Progenitor cell of endocrine pancreas (in vitro differentiated cells): ENCODE data around the gene CDH23. TPM values are rescaled to one million over a fixed set of nuclear protein-coding genes. Genes with fewer than 3 reads are reported as not detected.

ENCODE experiments used
- DNase-seq: peaks from one replicate; pipeline ENCODE4 v3.0.0; 2021; ENCODE audit warnings: low spot score; ENCODE audit not compliant: unreplicated experiment
- H3K27ac Mint-ChIP-seq: 2 replicates; pipeline ENCODE4 v1.8.0; 2021; ENCODE audit warnings: mild to moderate bottlenecking, moderate library complexity, mixed read lengths
- H3K27me3 Mint-ChIP-seq: 2 replicates; pipeline ENCODE4 v1.8.0; 2021; ENCODE audit warnings: mixed read lengths
- H3K36me3 Mint-ChIP-seq: 2 replicates; pipeline ENCODE4 v1.8.0; 2022; ENCODE audit warnings: mixed read lengths; ENCODE audit not compliant: insufficient read depth
- H3K4me1 Mint-ChIP-seq: 2 replicates; pipeline ENCODE4 v1.8.0; 2021; ENCODE audit warnings: low read depth, mixed read lengths
- H3K4me3 Mint-ChIP-seq: 2 replicates; pipeline ENCODE4 v1.8.0; 2021; ENCODE audit warnings: low read depth, mild to moderate bottlenecking, moderate library complexity, mixed read lengths
- H3K9me3 Mint-ChIP-seq: 2 replicates; pipeline ENCODE4 v1.8.0; 2021; ENCODE audit warnings: low read depth, mixed read lengths
- total RNA-seq: library from RNA; stranded (reverse); gene quantifications from 2 replicates; pipeline ENCODE4 v1.2.1, GENCODE V29; 2021
- TF ChIP-seq, protein P1 (sequence below): fragments of 200-600 bp; sonication (generic); IDR thresholded peaks from one replicate; pipeline ENCODE4 v1.5.0; 2021; ENCODE audit warnings: antibody characterized with exemption, mild to moderate bottlenecking; ENCODE audit not compliant: unreplicated experiment

CDH23 gene
- total RNA-seq, 1 donor from 2014 or later, result 0.43 TPM

DNA sequence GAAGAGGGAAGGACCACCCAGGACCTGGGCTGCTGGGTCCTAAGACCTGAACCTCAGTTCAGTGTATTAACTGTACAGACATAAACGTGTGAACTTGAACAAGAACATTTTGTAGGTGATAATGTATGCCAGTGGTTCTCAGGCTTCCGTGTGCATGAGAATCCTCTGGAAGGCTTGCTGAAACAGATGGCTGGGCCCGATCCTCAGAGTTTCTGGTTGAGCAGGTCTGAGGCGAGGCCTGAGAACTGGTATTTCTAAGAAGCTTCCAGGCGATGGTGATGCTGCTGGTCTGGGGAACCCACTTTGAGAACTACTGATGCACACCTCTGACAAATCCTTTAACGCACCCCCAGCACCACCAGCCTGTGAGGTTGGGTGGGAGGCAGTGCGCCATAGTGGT is 70.4 kb downstream of the CDH23 start:
- no peak overlapping the region for H3K27ac Mint-ChIP-seq
- peaks cover 21% of the 10 kb centered on the region for H3K27me3 Mint-ChIP-seq
- H3K4me1 Mint-ChIP-seq, result no peaks in the 10 kb centered on the region
- no peak overlapping the region for H3K4me3 Mint-ChIP-seq
- H3K9me3 Mint-ChIP-seq, result no peaks in the 10 kb centered on the region
- TF ChIP-seq, protein P1, sequence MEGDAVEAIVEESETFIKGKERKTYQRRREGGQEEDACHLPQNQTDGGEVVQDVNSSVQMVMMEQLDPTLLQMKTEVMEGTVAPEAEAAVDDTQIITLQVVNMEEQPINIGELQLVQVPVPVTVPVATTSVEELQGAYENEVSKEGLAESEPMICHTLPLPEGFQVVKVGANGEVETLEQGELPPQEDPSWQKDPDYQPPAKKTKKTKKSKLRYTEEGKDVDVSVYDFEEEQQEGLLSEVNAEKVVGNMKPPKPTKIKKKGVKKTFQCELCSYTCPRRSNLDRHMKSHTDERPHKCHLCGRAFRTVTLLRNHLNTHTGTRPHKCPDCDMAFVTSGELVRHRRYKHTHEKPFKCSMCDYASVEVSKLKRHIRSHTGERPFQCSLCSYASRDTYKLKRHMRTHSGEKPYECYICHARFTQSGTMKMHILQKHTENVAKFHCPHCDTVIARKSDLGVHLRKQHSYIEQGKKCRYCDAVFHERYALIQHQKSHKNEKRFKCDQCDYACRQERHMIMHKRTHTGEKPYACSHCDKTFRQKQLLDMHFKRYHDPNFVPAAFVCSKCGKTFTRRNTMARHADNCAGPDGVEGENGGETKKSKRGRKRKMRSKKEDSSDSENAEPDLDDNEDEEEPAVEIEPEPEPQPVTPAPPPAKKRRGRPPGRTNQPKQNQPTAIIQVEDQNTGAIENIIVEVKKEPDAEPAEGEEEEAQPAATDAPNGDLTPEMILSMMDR, result no peak
- no peak for DNase-seq
- no peaks in the 10 kb centered on the region for H3K36me3 Mint-ChIP-seq

DNA sequence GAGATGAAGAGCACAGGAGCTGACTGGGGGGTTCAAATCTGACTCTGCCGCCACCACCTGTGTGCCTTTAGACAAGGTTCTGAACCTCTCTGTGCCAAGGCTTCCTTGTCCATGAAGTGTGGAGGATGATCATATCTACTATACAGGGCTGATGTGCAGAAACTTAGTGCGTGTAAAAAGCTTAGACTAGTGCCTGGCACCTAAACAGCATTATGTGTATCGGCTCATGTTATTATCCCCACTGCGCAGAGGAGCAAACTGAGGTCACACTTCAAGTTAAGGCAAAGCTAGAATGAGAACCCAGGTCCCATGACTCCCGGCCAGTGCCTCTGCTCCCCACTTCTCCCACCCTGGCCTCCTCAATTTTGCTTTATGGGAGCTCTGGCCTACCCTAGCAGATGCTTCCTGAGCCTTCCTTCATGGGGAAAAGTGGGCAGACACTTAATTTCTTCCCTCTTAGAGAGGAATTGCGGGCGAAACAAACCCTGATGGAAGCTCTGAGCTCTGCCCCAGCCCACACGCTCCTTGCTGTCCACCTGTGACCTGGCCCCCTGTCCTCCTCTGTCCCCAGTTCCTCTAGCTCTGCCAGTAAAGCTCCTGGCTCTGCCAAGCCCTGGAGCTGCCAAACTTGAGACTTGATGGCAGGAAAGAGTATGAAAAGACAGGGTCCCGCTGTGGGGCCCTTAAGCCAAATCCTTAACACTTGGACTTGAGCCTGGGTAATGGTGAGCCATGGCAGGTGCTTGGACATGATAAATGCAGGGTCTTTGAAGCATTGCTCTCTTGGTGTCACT is 71.0 kb downstream of the CDH23 start:
- Mint-ChIP-seq H3K4me1 (no peaks in the 10 kb centered on the region), H3K27ac (no peak overlapping the region), H3K4me3 (no peak overlapping the region), H3K27me3 (peaks cover 21% of the 10 kb centered on the region), H3K36me3 (no peaks in the 10 kb centered on the region), H3K9me3 (no peaks in the 10 kb centered on the region)
- TF ChIP-seq, protein P1, result no peak
- no peak for DNase-seq

DNA sequence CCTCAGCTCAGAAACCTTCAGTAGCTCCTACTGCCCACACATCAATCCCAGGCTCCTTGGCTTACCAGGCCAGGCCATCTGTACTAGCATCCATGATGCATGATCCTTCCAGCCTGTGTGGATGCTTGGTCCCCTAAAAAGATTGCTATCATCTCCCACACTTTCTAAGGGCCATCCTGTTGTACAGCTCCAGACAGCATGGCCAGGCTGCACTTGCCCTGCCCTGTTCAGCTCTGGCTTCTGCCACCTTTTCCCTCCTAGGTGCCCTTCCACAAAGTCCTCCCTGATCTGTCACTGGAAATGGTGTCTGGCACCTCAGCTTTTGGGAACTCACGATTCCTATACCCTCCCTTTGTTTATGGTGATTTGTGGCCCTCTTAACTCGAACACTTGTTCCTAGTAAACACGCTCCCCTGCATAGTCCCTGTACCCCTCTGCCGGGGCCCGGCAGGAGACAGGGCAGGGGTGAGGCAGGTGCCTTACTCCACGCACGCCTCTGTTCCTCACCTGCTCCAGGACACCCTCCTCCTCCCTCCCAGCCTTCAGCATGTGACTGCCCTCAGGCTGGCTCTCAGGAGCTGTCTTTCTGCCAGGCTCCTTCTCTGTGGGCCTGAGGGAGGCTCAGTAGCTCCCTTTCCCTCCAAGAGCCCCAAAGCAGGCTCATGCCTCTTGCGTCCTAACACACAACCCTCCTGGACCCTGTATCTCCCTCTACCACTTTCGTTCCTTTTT is 71.8 kb downstream of the CDH23 start:
- DNase-seq, result no peak
- Mint-ChIP-seq H3K27ac (no peak overlapping the region), H3K9me3 (no peaks in the 10 kb centered on the region), H3K4me1 (no peaks in the 10 kb centered on the region), H3K27me3 (peaks cover 21% of the 10 kb centered on the region), H3K36me3 (no peaks in the 10 kb centered on the region), H3K4me3 (no peak overlapping the region)
- TF ChIP-seq, protein P1, result no peak

DNA sequence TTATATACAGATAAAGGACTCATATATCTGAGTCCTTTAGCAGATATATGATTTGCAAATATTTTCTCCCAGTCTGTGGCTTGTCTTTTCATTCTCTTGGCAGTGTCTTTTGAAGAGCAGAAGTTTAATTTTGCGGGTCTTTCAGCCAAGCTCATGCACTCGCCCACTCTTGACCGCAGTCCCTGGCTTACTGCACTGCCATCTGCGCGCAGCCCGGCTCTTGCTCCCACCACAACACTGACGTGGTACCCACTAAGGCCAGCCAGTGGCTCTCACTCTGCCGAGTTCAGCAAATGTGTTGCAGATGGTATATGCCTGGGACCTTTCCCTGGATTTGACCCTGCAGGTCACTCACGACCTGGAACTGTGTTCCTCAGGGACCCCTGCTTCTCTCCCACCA is 74.3 kb downstream of the CDH23 start:
- H3K4me3 Mint-ChIP-seq, result no peak overlapping the region
- H3K4me1 Mint-ChIP-seq, result no peaks in the 10 kb centered on the region
- peaks cover 21% of the 10 kb centered on the region for H3K27me3 Mint-ChIP-seq
- H3K36me3 Mint-ChIP-seq, result no peaks in the 10 kb centered on the region
- no peak overlapping the region for H3K27ac Mint-ChIP-seq
- DNase-seq, result no peak
- H3K9me3 Mint-ChIP-seq, result no peaks in the 10 kb centered on the region
- TF ChIP-seq, protein P1, result no peak

DNA sequence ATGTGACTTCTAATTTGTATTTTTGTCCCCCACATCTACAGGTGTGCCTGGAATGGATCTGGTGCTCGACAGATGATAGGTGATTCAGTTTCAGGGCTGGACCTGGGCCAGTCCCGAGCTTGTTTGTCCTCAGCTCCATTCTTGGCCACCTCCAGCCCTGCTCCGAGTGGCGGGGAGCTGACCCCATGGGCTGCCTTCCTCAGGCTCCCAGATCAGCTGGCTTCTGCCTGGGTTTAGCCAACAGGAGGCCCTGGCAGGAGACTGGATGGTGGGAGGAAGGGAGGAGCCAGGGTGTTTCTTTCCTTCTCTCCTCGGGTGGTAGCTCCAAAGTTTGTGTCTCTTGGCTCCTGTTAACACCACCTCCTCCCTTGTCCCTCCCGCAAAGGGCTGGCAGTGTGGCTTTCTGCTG is 75.2 kb downstream of the CDH23 start:
- Mint-ChIP-seq H3K27me3 (peaks cover 28% of the 10 kb centered on the region), H3K4me3 (no peak overlapping the region), H3K36me3 (no peaks in the 10 kb centered on the region), H3K9me3 (no peaks in the 10 kb centered on the region), H3K27ac (no peak overlapping the region), H3K4me1 (no peaks in the 10 kb centered on the region)
- no peak for DNase-seq
- TF ChIP-seq, protein P1, result no peak
